Hematopoietic multipotent progenitor cell treated with erythropoietin and hydrocortisone succinate and interleukin-3 and kit ligand, for 8 days (in vitro differentiated cells): ENCODE measurements around the gene RALGPS1.

Experiments
- DNase-seq: peaks from one replicate; pipeline ENCODE4 v3.0.0-alpha.2; 2015

Gene RALGPS1

DNA sequence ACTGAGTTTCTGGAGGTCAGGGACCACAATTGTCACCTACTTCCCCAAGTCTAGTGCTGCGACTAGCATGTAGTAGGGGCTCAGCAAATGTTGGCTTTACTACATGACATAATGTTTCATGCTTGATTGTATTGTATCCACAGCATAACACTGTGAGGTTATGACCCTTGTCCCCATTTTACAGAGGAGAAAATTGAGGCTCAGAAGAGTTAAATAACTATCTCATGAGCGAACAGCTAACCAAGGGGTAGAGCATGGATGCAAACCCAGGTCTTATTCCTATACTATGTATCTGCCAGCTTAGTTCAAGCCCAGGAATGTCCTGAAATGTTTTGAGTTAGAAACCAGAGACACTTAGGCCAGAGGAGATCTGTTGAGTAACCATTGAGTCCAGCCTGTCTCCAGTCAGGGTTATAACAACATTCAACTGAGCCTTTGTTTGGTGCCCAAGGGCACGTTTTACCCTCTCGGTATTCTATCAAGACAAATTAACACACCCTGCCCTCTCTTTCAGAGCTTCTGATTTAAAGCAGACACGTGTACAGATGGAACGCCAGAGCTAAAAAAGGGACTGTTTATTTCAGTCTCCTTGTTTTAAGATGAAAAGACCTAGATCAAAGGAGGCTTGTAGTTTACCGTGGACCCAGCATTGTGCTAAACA, 191.4 kb downstream of the RALGPS1 start:
- DNase-seq, result no peak

- DNase-seq, result no peak
Measured at GRCh38 chr9:127106466-127106855, 191.9 kb downstream of the RALGPS1 start.

GRCh38 chr9:127107171-127107928, 192.8 kb downstream of the RALGPS1 start:
- DNase-seq, result no peak

GRCh38 chr9:127107929-127108876, 193.6 kb downstream of the RALGPS1 start:
- no peak for DNase-seq

- DNase-seq, result no peak
Measured at GRCh38 chr9:127109212-127109711, 194.7 kb downstream of the RALGPS1 start.

DNA sequence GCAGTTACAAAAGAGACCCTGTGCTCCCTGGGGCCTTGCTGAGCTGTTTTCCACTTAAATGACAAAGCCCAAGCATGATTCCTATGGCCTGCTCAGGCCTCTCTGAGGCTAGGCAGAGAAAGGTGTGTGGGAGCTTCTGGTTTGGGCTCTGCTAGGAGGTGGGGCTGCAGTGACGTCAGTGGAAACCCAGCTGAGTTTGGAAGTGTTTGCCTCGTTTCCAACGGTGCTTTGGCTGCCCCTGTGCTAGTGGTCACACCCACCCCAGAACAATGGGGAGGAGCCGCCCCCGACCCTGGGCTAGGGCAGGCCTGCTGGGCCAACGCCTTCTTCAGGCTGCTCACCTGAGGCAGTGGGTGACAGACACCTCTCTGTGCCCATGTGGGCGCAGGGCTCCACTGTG, 197.5 kb downstream of the RALGPS1 start:
- DNase-seq, result no peak

GRCh38 chr9:127112735-127113161, 198.2 kb downstream of the RALGPS1 start:
- no peak for DNase-seq

- DNase-seq, result no peak
Measured at GRCh38 chr9:127113191-127113972, 198.8 kb downstream of the RALGPS1 start.

- no peak for DNase-seq
Measured at GRCh38 chr9:127114606-127115005, 200.0 kb downstream of the RALGPS1 start.

- DNase-seq, result no peak
Measured at GRCh38 chr9:127116088-127116726, 201.6 kb downstream of the RALGPS1 start.

DNA sequence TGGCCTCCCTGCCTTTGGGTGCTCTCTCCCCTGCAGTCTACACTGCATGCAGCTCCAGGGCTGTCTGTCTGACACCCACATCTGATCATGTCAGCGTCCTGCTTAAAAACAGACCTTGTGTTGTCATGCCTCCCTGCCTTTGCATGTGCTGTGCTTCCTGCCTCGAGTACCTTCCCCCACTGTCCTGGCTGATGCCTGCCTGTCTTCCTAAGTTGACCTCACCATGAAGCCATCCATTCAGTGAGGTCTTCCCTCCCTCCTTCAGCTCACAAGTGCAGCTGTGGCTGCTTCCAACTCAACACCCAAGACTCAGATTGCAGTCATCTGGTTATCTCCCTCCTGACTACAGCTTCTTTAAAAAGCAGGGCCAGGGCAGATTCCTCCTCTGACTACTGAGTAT, 202.4 kb downstream of the RALGPS1 start:
- DNase-seq, result no peak

GRCh38 chr9:127117801-127118200, 203.2 kb downstream of the RALGPS1 start:
- no peak for DNase-seq

DNA sequence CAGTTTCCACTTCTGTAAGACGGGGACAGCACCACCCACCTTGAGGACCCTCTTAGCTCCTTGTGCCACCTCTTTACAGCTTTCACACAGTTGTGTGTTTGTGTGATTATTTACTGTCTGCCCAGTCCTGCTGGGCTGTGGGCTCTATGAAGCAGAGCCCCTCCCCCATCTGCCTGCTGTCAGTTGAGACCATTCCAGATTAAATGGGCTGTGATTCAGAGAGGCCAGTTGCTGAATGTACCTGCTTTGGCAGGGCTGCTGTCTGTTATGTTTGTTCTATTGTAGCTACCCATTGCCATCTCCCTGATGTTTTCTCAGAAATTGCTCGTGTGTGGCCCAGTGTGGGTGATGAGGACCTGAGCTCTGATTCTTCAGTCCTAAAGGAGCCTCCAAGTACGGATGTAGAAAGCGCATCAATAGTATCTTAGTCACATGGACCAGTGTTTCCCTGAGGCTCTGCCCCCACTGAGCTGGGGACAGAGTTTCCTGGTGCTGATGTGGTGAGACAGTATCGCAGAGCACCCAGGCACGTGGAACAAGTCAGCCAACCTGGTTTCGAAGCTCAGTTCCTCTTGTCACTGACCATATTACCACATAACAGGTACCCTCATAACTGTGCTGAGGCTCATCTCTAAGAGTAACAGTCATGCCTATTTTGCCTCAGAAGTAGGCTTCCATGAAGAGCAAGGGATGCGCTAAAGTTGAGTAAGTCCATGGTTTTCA, 204.2 kb downstream of the RALGPS1 start:
- DNase-seq, result no peak

DNA sequence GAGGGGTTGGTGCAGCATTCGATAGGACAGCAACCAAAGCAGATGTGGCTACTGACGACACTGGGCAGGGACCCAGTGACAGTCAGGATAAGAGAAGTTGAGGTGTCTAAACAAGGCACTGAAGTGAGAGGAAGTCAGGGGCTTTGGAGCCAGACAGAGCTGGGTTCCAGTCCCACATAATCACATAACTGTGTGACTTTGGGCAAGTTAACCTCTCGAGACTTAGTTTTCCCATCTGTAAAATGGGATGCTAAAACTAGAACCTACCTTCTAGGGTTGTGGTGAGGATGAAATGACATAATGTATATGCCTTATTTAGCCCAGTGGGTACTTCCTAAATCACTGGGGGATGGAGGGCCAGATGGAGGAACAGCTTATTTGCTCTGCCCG, 204.7 kb downstream of the RALGPS1 start:
- no peak for DNase-seq

DNA sequence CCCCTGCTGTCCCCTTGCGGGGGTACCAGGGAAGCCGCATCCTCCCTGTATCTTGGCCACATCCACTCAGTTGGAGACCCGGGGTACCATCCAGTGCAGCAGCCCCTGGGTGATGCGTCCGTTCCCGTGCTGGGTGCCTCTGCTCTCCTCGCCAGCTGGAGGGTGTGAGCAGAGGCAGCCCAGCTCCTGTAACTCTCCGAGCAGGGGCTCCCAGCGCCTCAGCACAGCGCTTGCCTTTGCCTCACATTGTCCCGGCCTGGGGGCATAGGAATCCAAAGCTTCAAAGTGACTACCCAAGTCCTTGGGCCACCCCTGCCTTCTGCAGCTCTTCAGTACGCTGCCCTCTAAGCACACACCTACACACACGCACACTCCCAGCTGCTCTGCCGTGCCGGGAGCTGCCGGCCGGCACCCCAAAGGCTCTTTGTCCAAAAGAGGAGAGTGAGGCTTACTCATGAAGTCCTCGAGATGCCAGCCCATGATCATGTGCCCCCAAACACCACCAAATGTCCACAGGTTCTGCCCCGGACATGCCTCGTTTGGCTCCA, 207.1 kb downstream of the RALGPS1 start:
- DNase-seq, result no peak

GRCh38 chr9:127122176-127123063, 207.8 kb downstream of the RALGPS1 start, which contains the start of gene ANGPTL2:
TSS of gene ANGPTL2 (minus strand) at chr9:127122635. CDS start at chr9:127108731, 13,904 bp downstream.
- DNase-seq, result no peak

GRCh38 chr9:127123064-127123890, 208.7 kb downstream of the RALGPS1 start:
- DNase-seq, result no peak

DNA sequence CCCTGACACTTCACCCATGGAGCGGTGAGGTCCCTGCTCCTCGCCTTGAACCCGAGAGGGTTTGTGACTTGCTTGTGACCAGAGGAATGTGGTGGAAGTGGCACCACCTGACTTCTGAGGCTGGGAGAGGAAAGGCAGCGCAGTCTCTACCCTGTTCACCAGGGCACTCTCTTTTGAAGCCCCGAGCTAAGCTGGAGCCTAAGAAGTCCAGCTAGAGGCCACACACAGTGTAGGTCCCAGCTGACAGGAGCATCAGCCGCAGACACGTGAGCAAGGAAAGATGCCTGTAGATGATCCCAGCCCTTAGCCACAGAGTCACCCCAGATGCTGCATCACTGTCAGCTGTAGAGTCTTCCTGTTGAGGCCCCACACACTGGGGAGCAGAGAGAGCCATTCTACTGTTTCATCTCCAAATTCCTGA, 209.5 kb downstream of the RALGPS1 start:
- DNase-seq, result no peak

- DNase-seq, result no peak
Measured at GRCh38 chr9:127124792-127125191, 210.2 kb downstream of the RALGPS1 start.
